ENCODE results near the gene LRRIQ1. TPM values are rescaled to one million over a fixed set of nuclear protein-coding genes. Genes with fewer than 3 reads are reported as not detected.

The LRRIQ1 gene
- total and polyA plus RNA-seq, 10 donors = 0.02 to 1.0 (median 0.20) TPM; not detected in 1

GRCh38 chr12:85283560-85283959, 247.4 kb downstream of the LRRIQ1 start:
- intact Hi-C loops (cut with DNase I; ENCODE audit: low total_unique reads) = no loop called here
- TF ChIP-seq POLR2A (IDR thresholded peaks at IDR 0.05) = no peak
- no peak for TF ChIP-seq POLR2AphosphoS5 (IDR thresholded peaks at IDR 0.05)
- TF ChIP-seq CTCF (IDR thresholded peaks at IDR 0.05 in 8 of 11, conservative IDR thresholded peaks at IDR 0.05 in 3 of 11) = no peak

More at GRCh38 chr12:85283560-85283959, 247.4 kb downstream of the LRRIQ1 start:
- Histone ChIP-seq H3K36me3 (no peaks in the 10 kb centered on the region), H3K27ac (no peak overlapping the region), H3K9me3 (peaks cover 0 to 4% (median 0%) of the 10 kb centered on the region in 8 donors), H3K4me3 (no peak overlapping the region), H3K27me3 (replicated peaks in 1 of 7) (peaks cover 5 to 83% (median 58%) of the 10 kb centered on the region in 7 donors), H3K4me1 (peaks cover 0 to 26% (median 21%) of the 10 kb centered on the region in 6 donors)
- 49 to 56% (median 54%) methylated on average over 6 of the region's 6 CpGs for WGBS, 5 donors
- no peak for DNase-seq

Other genes with a start within 250 kb of the LRRIQ1 start
- under 1 TPM in 4 of 7 donors, not detected in 3; 0.13 to 0.68 (median 0.31) TPM for gene SLC6A15, start 123.6 kb upstream of the LRRIQ1 start, total RNA-seq
- under 1 TPM in 2 of 3 donors, not detected in 1; 0.06 to 0.16 TPM for gene SLC6A15, start 123.6 kb upstream of the LRRIQ1 start, polyA plus RNA-seq
- gene TSPAN19, start 74 bp upstream of the LRRIQ1 start, total RNA-seq = 1 to 10 TPM in 1 of 7 donors, under 1 TPM in 2, not detected in 4; 0.32 to 1.1 (median 0.77) TPM
- under 1 TPM in 2 of 3 donors, not detected in 1; 0.11 to 0.51 TPM for gene TSPAN19, start 74 bp upstream of the LRRIQ1 start, polyA plus RNA-seq
- gene ALX1, start 243.9 kb downstream of the LRRIQ1 start, total RNA-seq = not detected
- not detected for gene ALX1, start 243.9 kb downstream of the LRRIQ1 start, polyA plus RNA-seq